Measurements from ENCODE around the gene NOL9. TPM values are rescaled to one million over a fixed set of nuclear protein-coding genes. Genes with fewer than 3 reads are reported as not detected.

The NOL9 gene
- total and polyA plus RNA-seq, 4 donors, result 13.2 to 26.2 (median 23.7) TPM

Small RNA genes lying within 50 kb of the gene (small RNA-seq; reads per million reads assigned to genes)
- gene RNU6-731P (ENCODE audit: low replicate concordance), result not detected

Other genes starting within 250 kb of the NOL9 start
- gene ACOT7, start 160.7 kb downstream of the NOL9 start, total RNA-seq, result 10 to 100 TPM; 31.8 to 60.2 TPM
- 100 to 1,000 TPM; 195 to 198 TPM for gene ACOT7, start 160.7 kb downstream of the NOL9 start, polyA plus RNA-seq (ENCODE audit: insufficient read length in 2 of 2)
- under 1 TPM in 1 of 2 donors, not detected in 1; 0.72 TPM for gene HES2, start 134.6 kb downstream of the NOL9 start, total RNA-seq
- gene HES2, start 134.6 kb downstream of the NOL9 start, polyA plus RNA-seq (ENCODE audit: insufficient read length in 2 of 2), result under 1 TPM; 0.19 to 0.38 TPM
- gene ESPN, start 129.7 kb downstream of the NOL9 start, total RNA-seq, result 1 to 10 TPM in 1 of 2 donors, under 1 TPM in 1; 0.66 to 1.9 TPM
- 1 to 10 TPM; 4.7 to 7.4 TPM for gene ESPN, start 129.7 kb downstream of the NOL9 start, polyA plus RNA-seq (ENCODE audit: insufficient read length in 2 of 2)
- gene TNFRSF25, start 88.3 kb downstream of the NOL9 start, total RNA-seq, result 10 to 100 TPM in 1 of 2 donors, 1 to 10 TPM in 1; 9.5 to 16.6 TPM
- gene TNFRSF25, start 88.3 kb downstream of the NOL9 start, polyA plus RNA-seq (ENCODE audit: insufficient read length in 2 of 2), result 10 to 100 TPM; 26.1 to 37.5 TPM
- gene PLEKHG5, start 62.8 kb downstream of the NOL9 start, total RNA-seq, result 10 to 100 TPM; 12.9 to 19.6 TPM
- gene PLEKHG5, start 62.8 kb downstream of the NOL9 start, polyA plus RNA-seq (ENCODE audit: insufficient read length in 2 of 2), result 10 to 100 TPM; 25.9 to 32.9 TPM
- gene TAS1R1, start 794 bp upstream of the NOL9 start, total RNA-seq, result under 1 TPM in 1 of 2 donors, not detected in 1; 0.40 TPM
- under 1 TPM; 0.24 to 0.47 TPM for gene TAS1R1, start 794 bp upstream of the NOL9 start, polyA plus RNA-seq (ENCODE audit: insufficient read length in 2 of 2)
- gene ZBTB48, start 25.5 kb upstream of the NOL9 start, total RNA-seq, result 10 to 100 TPM in 1 of 2 donors, 1 to 10 TPM in 1; 9.1 to 39.7 TPM
- gene ZBTB48, start 25.5 kb upstream of the NOL9 start, polyA plus RNA-seq (ENCODE audit: insufficient read length in 2 of 2), result 10 to 100 TPM; 32.6 to 32.8 TPM
- 10 to 100 TPM; 17.0 to 18.3 TPM for gene KLHL21, start 48.4 kb upstream of the NOL9 start, total RNA-seq
- gene KLHL21, start 48.4 kb upstream of the NOL9 start, polyA plus RNA-seq (ENCODE audit: insufficient read length in 2 of 2), result 10 to 100 TPM; 25.1 to 28.9 TPM
- 10 to 100 TPM; 13.3 to 13.9 TPM for gene PHF13, start 59.2 kb upstream of the NOL9 start, total RNA-seq
- 10 to 100 TPM; 21.5 to 22.7 TPM for gene PHF13, start 59.2 kb upstream of the NOL9 start, polyA plus RNA-seq (ENCODE audit: insufficient read length in 2 of 2)
- gene THAP3, start 70.4 kb upstream of the NOL9 start, total RNA-seq, result 10 to 100 TPM; 17.4 to 27.6 TPM
- 10 to 100 TPM; 30.6 to 31.8 TPM for gene THAP3, start 70.4 kb upstream of the NOL9 start, polyA plus RNA-seq (ENCODE audit: insufficient read length in 2 of 2)
- gene DNAJC11, start 147.3 kb upstream of the NOL9 start, total RNA-seq, result 10 to 100 TPM; 32.5 TPM
- 10 to 100 TPM; 47.5 to 58.5 TPM for gene DNAJC11, start 147.3 kb upstream of the NOL9 start, polyA plus RNA-seq (ENCODE audit: insufficient read length in 2 of 2)
- gene CAMTA1, start 230.9 kb upstream of the NOL9 start, total RNA-seq, result 100 to 1,000 TPM in 1 of 2 donors, 10 to 100 TPM in 1; 90.5 to 204 TPM
- gene CAMTA1, start 230.9 kb upstream of the NOL9 start, polyA plus RNA-seq (ENCODE audit: insufficient read length in 2 of 2), result 100 to 1,000 TPM; 186 to 236 TPM